GM23338 (cell line): ENCODE data around the gene ELFN1. TPM values are rescaled to one million over a fixed set of nuclear protein-coding genes. Genes with fewer than 3 reads are reported as not detected.

ENCODE experiments used
- ATAC-seq: fragments of 200-7000 bp; cut with Tn5 transposase; 3 replicates; pipeline ENCODE4 v1.9.1; 2020
- DNase-seq: peaks from one replicate; pipeline ENCODE4 v3.0.0-alpha.2; 2015; ENCODE audit warnings: low spot score
- H2AFZ ChIP-seq: fragments of 200-600 bp; sonication (generic); 2 replicates; pipeline ENCODE4 v1.8.0; 2016; ENCODE audit warnings: antibody characterized with exemption, mild to moderate bottlenecking, moderate library complexity
- H3F3A ChIP-seq: fragments of 200-600 bp; sonication (generic); replicated peaks from 2 replicates; pipeline ENCODE4 v1.8.0; 2017; ENCODE audit warnings: antibody characterized with exemption, mixed run types, low read depth
- H3K27ac ChIP-seq: fragments of 200-600 bp; sonication (generic); 2 replicates; pipeline ENCODE4 v1.6.1; 2016; ENCODE audit warnings: low read depth
- H3K27me3 ChIP-seq: fragments of 200-600 bp; sonication (generic); 2 replicates; pipeline ENCODE4 v1.8.0; 2016; ENCODE audit warnings: mild to moderate bottlenecking, mixed run types, moderate library complexity; ENCODE audit not compliant: insufficient read depth
- H3K36me3 ChIP-seq: fragments of 200-600 bp; sonication (generic); 2 replicates; pipeline ENCODE4 v1.8.0; 2016; ENCODE audit warnings: mild to moderate bottlenecking; ENCODE audit not compliant: insufficient read depth
- H3K4me1 ChIP-seq: fragments of 200-600 bp; sonication (generic); 2 replicates; pipeline ENCODE4 v1.8.0; 2016; ENCODE audit warnings: mild to moderate bottlenecking, moderate library complexity; ENCODE audit not compliant: insufficient read depth
- H3K4me2 ChIP-seq: fragments of 200-600 bp; sonication (generic); 2 replicates; pipeline ENCODE4 v1.7.1; 2017; ENCODE audit warnings: mixed run types
- H3K4me3 ChIP-seq: fragments of 200-600 bp; sonication (generic); 2 replicates; pipeline ENCODE4 v1.6.1; 2016; ENCODE audit warnings: mixed run types
- H3K79me2 ChIP-seq: fragments of 200-600 bp; sonication (generic); replicated peaks from 2 replicates; pipeline ENCODE4 v1.8.0; 2017; ENCODE audit warnings: mild to moderate bottlenecking; ENCODE audit not compliant: insufficient read depth
- H3K9me2 ChIP-seq: fragments of 200-600 bp; sonication (generic); 2 replicates; pipeline ENCODE4 v1.8.0; 2017; ENCODE audit not compliant: insufficient read depth
- H4K20me1 ChIP-seq: fragments of 200-600 bp; sonication (generic); replicated peaks from 2 replicates; pipeline ENCODE4 v1.8.0; 2017; ENCODE audit warnings: mild to moderate bottlenecking; ENCODE audit not compliant: insufficient read depth
- H3K27ac Mint-ChIP-seq: 2 replicates; pipeline ENCODE4 v1.8.0; 2020; ENCODE audit warnings: inconsistent platforms, mild to moderate bottlenecking, moderate library complexity, mixed read lengths
- H3K27me3 Mint-ChIP-seq: 3 replicates; pipeline ENCODE4 v1.8.0; 2022; ENCODE audit warnings: low read depth, mild to moderate bottlenecking, moderate library complexity, mixed read lengths, inconsistent platforms; ENCODE audit not compliant: insufficient read depth, poor library complexity
- H3K36me3 Mint-ChIP-seq: 3 replicates; pipeline ENCODE4 v1.8.0; 2021; ENCODE audit warnings: low read depth, mild to moderate bottlenecking, inconsistent platforms, moderate library complexity, mixed read lengths
- H3K4me1 Mint-ChIP-seq: 3 replicates; pipeline ENCODE4 v1.8.0; 2020; ENCODE audit warnings: mild to moderate bottlenecking, inconsistent platforms, mixed read lengths
- H3K4me3 Mint-ChIP-seq: 3 replicates; pipeline ENCODE4 v1.8.0; 2021; ENCODE audit warnings: moderate library complexity, mild to moderate bottlenecking, inconsistent platforms, mixed read lengths
- H3K9me3 Mint-ChIP-seq: 3 replicates; pipeline ENCODE4 v1.8.0; 2020; ENCODE audit warnings: moderate library complexity, mild to moderate bottlenecking, inconsistent platforms, mixed read lengths
- CREB1 ChIP-seq: fragments of 250-450 bp; sonication (Bioruptor Pico); IDR thresholded peaks from 2 replicates; pipeline ENCODE4 v1.5.0; 2020; ENCODE audit warnings: low read depth, mild to moderate bottlenecking, moderate library complexity
- EZH2 ChIP-seq: fragments of 200-600 bp; sonication (generic); IDR thresholded peaks from one replicate; pipeline ENCODE4 v1.8.0; 2017; ENCODE audit warnings: antibody characterized with exemption, mild to moderate bottlenecking, low read depth; ENCODE audit not compliant: unreplicated experiment
- EZH2phosphoT487 ChIP-seq: fragments of 200-600 bp; sonication (generic); IDR thresholded peaks from one replicate; pipeline ENCODE4 v1.8.1; 2018; ENCODE audit warnings: antibody characterized with exemption; ENCODE audit not compliant: unreplicated experiment
- JUNB ChIP-seq: IDR thresholded peaks from one replicate; pipeline ENCODE4 v1.6.1; 2016; ENCODE audit warnings: antibody characterized with exemption; ENCODE audit not compliant: unreplicated experiment
- POLR2AphosphoS5 ChIP-seq: IDR thresholded peaks from 2 replicates; pipeline ENCODE4 v1.6.1; 2016; ENCODE audit warnings: antibody characterized with exemption, low read depth
- STAT1 ChIP-seq: IDR thresholded peaks from one replicate; pipeline ENCODE4 v1.6.1; 2016; ENCODE audit warnings: antibody characterized with exemption; ENCODE audit not compliant: unreplicated experiment
- ZNF114 ChIP-seq: fragments of 250-450 bp; sonication (Bioruptor Pico); IDR thresholded peaks from 2 replicates; pipeline ENCODE4 v1.5.0; 2020; ENCODE audit warnings: mild to moderate bottlenecking, moderate library complexity
- ZNF331 ChIP-seq: fragments of 250-450 bp; sonication (Bioruptor Pico); IDR thresholded peaks from 2 replicates; pipeline ENCODE4 v1.5.0; 2020; ENCODE audit warnings: low read depth, mild to moderate bottlenecking, moderate library complexity
- polyA plus RNA-seq: library from polyadenylated mRNA; unstranded; fragments of >200 nt; fragmentation: Nextera tagmentation; extraction: Ambion mirVana; gene quantifications from 2 replicates; pipeline ENCODE4 v1.2.1, GENCODE V29; 2016
- total RNA-seq: library from RNA; depleted of rRNA; stranded (reverse); fragments of >200 nt; shearing (Covaris generic); gene quantifications from 2 replicates; pipeline ENCODE4 v1.2.3, GENCODE V29; 2014
- TF ChIP-seq, protein P1 (sequence below): fragments of 250-450 bp; sonication (Bioruptor Pico); IDR thresholded peaks from 2 replicates; pipeline ENCODE4 v1.5.0; 2020; ENCODE audit warnings: mild to moderate bottlenecking, moderate library complexity
- TF ChIP-seq, protein P2 (sequence below): IDR thresholded peaks from 2 replicates; pipeline ENCODE4 v1.6.1; 2016; ENCODE audit warnings: antibody characterized with exemption
- TF ChIP-seq, protein P3 (sequence below): IDR thresholded peaks from one replicate; pipeline ENCODE4 v1.6.1; 2018; ENCODE audit warnings: antibody characterized with exemption; ENCODE audit not compliant: unreplicated experiment
- TF ChIP-seq, protein P4 (sequence below), 2 experiments: fragments of 200-600 bp in 1 of 2; sonication (generic) in 1 of 2; conservative IDR thresholded peaks; 2 replicates each; pipeline versions ENCODE4 v1.5.1 to v1.6.1; 2016 to 2017; ENCODE audit warnings: antibody characterized with exemption in 2 of 2, low read depth in 2 of 2, mild to moderate bottlenecking in 2 of 2, moderate library complexity in 1 of 2

The ELFN1 gene
- total and polyA plus RNA-seq, 2 experiments from 2014 or later = 0.08 to 3.5 TPM

DNA sequence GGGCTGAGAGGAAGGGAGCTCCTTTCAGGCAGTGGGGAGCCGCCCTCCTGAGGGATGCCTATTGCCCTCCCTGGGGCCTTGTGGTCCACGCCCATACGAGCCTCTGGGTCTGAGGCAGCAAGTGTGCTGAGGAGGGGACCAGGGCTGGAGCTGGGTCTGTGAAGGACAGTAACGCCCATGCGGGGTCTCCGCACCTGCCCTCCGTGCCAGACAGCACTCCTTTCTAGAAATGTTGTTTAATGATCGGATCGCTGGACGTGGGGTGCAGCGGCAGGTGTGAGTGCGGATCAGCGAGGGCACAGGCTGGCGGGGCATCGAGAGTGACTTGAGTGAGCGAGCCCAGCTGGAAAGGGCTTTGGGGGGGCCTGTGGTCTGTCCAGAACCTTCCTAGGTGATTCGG is 70.1 kb downstream of the ELFN1 start (continued):
- TF ChIP-seq, protein P1, sequence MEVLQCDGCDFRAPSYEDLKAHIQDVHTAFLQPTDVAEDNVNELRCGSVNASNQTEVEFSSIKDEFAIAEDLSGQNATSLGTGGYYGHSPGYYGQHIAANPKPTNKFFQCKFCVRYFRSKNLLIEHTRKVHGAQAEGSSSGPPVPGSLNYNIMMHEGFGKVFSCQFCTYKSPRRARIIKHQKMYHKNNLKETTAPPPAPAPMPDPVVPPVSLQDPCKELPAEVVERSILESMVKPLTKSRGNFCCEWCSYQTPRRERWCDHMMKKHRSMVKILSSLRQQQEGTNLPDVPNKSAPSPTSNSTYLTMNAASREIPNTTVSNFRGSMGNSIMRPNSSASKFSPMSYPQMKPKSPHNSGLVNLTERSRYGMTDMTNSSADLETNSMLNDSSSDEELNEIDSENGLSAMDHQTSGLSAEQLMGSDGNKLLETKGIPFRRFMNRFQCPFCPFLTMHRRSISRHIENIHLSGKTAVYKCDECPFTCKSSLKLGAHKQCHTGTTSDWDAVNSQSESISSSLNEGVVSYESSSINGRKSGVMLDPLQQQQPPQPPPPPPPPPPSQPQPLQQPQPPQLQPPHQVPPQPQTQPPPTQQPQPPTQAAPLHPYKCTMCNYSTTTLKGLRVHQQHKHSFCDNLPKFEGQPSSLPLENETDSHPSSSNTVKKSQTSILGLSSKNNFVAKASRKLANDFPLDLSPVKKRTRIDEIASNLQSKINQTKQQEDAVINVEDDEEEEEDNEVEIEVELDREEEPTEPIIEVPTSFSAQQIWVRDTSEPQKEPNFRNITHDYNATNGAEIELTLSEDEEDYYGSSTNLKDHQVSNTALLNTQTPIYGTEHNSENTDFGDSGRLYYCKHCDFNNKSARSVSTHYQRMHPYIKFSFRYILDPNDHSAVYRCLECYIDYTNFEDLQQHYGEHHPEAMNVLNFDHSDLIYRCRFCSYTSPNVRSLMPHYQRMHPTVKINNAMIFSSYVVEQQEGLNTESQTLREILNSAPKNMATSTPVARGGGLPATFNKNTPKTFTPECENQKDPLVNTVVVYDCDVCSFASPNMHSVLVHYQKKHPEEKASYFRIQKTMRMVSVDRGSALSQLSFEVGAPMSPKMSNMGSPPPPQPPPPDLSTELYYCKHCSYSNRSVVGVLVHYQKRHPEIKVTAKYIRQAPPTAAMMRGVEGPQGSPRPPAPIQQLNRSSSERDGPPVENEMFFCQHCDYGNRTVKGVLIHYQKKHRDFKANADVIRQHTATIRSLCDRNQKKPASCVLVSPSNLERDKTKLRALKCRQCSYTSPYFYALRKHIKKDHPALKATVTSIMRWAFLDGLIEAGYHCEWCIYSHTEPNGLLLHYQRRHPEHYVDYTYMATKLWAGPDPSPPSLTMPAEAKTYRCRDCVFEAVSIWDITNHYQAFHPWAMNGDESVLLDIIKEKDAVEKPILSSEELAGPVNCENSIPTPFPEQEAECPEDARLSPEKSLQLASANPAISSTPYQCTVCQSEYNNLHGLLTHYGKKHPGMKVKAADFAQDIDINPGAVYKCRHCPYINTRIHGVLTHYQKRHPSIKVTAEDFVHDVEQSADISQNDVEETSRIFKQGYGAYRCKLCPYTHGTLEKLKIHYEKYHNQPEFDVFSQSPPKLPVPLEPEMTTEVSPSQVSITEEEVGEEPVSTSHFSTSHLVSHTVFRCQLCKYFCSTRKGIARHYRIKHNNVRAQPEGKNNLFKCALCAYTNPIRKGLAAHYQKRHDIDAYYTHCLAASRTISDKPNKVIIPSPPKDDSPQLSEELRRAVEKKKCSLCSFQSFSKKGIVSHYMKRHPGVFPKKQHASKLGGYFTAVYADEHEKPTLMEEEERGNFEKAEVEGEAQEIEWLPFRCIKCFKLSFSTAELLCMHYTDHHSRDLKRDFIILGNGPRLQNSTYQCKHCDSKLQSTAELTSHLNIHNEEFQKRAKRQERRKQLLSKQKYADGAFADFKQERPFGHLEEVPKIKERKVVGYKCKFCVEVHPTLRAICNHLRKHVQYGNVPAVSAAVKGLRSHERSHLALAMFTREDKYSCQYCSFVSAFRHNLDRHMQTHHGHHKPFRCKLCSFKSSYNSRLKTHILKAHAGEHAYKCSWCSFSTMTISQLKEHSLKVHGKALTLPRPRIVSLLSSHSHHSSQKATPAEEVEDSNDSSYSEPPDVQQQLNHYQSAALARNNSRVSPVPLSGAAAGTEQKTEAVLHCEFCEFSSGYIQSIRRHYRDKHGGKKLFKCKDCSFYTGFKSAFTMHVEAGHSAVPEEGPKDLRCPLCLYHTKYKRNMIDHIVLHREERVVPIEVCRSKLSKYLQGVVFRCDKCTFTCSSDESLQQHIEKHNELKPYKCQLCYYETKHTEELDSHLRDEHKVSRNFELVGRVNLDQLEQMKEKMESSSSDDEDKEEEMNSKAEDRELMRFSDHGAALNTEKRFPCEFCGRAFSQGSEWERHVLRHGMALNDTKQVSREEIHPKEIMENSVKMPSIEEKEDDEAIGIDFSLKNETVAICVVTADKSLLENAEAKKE = no peak
- TF ChIP-seq, protein P2, sequence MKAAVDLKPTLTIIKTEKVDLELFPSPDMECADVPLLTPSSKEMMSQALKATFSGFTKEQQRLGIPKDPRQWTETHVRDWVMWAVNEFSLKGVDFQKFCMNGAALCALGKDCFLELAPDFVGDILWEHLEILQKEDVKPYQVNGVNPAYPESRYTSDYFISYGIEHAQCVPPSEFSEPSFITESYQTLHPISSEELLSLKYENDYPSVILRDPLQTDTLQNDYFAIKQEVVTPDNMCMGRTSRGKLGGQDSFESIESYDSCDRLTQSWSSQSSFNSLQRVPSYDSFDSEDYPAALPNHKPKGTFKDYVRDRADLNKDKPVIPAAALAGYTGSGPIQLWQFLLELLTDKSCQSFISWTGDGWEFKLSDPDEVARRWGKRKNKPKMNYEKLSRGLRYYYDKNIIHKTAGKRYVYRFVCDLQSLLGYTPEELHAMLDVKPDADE = no peak

DNA sequence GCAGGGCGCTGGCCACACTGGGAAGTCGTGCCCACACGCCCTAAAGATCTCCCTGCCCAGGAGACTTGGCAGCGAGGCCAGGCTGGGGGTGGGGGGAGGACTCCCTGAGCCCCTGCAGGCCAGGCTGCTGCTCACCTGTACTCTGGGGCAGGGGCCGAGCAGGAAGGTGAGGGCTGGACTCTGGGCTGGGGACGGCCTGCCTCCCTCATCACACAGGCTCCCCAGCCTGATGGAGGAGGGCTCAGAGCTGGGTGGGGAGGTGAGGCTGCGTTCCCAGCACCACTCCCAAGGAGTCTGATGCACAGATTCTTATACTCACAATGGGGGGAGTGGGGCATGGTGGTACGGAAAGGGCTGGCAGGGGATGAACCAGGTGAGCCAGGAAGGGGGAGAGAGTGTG is 71.2 kb downstream of the ELFN1 start:
- Histone ChIP-seq H3K79me2 (no peaks in the 10 kb centered on the region), H4K20me1 (no peaks in the 10 kb centered on the region), H3F3A (no peaks in the 10 kb centered on the region), H2AFZ (no peak overlapping the region), H3K9me2 (no peaks in the 10 kb centered on the region), H3K36me3 (no peaks in the 10 kb centered on the region), H3K4me2 (no peak overlapping the region), H3K4me3 (no peak overlapping the region), H3K27me3 (no peaks in the 10 kb centered on the region), H3K27ac (no peak overlapping the region), H3K4me1 (no peaks in the 10 kb centered on the region)
- H3K9me3 Mint-ChIP-seq = no peaks in the 10 kb centered on the region
- no peaks in the 10 kb centered on the region for H3K4me1 Mint-ChIP-seq
- DNase-seq (no peak), ATAC-seq (no peak)
- no peak overlapping the region for H3K27ac Mint-ChIP-seq
- H3K27me3 Mint-ChIP-seq = peaks cover 7% of the 10 kb centered on the region
- no peak overlapping the region for H3K4me3 Mint-ChIP-seq
- no peaks in the 10 kb centered on the region for H3K36me3 Mint-ChIP-seq
- TF ChIP-seq, protein P2 = no peak
- TF ChIP-seq EZH2phosphoT487 = no peak
- TF ChIP-seq EZH2 = no peak
- TF ChIP-seq, protein P3, sequence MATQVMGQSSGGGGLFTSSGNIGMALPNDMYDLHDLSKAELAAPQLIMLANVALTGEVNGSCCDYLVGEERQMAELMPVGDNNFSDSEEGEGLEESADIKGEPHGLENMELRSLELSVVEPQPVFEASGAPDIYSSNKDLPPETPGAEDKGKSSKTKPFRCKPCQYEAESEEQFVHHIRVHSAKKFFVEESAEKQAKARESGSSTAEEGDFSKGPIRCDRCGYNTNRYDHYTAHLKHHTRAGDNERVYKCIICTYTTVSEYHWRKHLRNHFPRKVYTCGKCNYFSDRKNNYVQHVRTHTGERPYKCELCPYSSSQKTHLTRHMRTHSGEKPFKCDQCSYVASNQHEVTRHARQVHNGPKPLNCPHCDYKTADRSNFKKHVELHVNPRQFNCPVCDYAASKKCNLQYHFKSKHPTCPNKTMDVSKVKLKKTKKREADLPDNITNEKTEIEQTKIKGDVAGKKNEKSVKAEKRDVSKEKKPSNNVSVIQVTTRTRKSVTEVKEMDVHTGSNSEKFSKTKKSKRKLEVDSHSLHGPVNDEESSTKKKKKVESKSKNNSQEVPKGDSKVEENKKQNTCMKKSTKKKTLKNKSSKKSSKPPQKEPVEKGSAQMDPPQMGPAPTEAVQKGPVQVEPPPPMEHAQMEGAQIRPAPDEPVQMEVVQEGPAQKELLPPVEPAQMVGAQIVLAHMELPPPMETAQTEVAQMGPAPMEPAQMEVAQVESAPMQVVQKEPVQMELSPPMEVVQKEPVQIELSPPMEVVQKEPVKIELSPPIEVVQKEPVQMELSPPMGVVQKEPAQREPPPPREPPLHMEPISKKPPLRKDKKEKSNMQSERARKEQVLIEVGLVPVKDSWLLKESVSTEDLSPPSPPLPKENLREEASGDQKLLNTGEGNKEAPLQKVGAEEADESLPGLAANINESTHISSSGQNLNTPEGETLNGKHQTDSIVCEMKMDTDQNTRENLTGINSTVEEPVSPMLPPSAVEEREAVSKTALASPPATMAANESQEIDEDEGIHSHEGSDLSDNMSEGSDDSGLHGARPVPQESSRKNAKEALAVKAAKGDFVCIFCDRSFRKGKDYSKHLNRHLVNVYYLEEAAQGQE = no peak
- no peak for TF ChIP-seq ZNF331 (CRISPR knock-in tag)
- TF ChIP-seq CREB1 (CRISPR knock-in tag) = no peak
- no peak for TF ChIP-seq ZNF114 (CRISPR knock-in tag)
- no peak for TF ChIP-seq STAT1
- TF ChIP-seq POLR2AphosphoS5 = no peak
- TF ChIP-seq JUNB = no peak
- TF ChIP-seq, protein P4, sequence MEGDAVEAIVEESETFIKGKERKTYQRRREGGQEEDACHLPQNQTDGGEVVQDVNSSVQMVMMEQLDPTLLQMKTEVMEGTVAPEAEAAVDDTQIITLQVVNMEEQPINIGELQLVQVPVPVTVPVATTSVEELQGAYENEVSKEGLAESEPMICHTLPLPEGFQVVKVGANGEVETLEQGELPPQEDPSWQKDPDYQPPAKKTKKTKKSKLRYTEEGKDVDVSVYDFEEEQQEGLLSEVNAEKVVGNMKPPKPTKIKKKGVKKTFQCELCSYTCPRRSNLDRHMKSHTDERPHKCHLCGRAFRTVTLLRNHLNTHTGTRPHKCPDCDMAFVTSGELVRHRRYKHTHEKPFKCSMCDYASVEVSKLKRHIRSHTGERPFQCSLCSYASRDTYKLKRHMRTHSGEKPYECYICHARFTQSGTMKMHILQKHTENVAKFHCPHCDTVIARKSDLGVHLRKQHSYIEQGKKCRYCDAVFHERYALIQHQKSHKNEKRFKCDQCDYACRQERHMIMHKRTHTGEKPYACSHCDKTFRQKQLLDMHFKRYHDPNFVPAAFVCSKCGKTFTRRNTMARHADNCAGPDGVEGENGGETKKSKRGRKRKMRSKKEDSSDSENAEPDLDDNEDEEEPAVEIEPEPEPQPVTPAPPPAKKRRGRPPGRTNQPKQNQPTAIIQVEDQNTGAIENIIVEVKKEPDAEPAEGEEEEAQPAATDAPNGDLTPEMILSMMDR (conservative IDR thresholded peaks at IDR 0.05; ENCODE audit: low read depth in 2 of 2) = no peak
